H1 (cell line): Measurements from ENCODE around the gene ZNF541. TPM values are rescaled to one million over a fixed set of nuclear protein-coding genes. Genes with fewer than 3 reads are reported as not detected.

Experiments
- CTCF ChIA-PET: fragments of 300-600 bp; sonication (Branson Sonifier 250); formaldehyde crosslinking; loops from one replicate; lab custom pipeline; 2021; ENCODE audit not compliant: partially characterized antibody; lab: Charles Lee
- POLR2A ChIA-PET: fragments of 300-600 bp; sonication (Branson Sonifier 250); formaldehyde crosslinking; loops from one replicate; lab custom pipeline; 2021; ENCODE audit warnings: inconsistent platforms; ENCODE audit not compliant: partially characterized antibody; lab: Charles Lee
- DNase-seq, 2 experiments: peaks; one replicate each; pipeline versions ENCODE4 v3.0.0 to v3.0.0-alpha.2; 2010 to 2022; ENCODE audit warnings: low spot score in 2 of 2, low read depth in 1 of 2, mixed read lengths in 1 of 2
- FAIRE-seq: peaks from 2 replicates; lab custom pipeline; 2011; peaks lifted over from hg19 to GRCh38; lab: Jason Lieb, UNC
- H2AFZ ChIP-seq: 2 replicates; pipeline ENCODE4 v1.8.1; 2012; ENCODE audit warnings: low read length, inconsistent platforms
- H2AK5ac ChIP-seq: 2 replicates; pipeline ENCODE4 v1.6.1; 2013; ENCODE audit warnings: low read depth, low read length
- H2BK120ac ChIP-seq: replicated peaks from 2 replicates; pipeline ENCODE3; 2013; ENCODE audit warnings: low read depth, low read length, inconsistent platforms
- H2BK12ac ChIP-seq: 2 replicates; pipeline ENCODE4 v1.6.1; 2013; ENCODE audit warnings: low read depth, low read length
- H2BK15ac ChIP-seq: 2 replicates; pipeline ENCODE4 v1.6.1; 2013; ENCODE audit warnings: low read length
- H2BK20ac ChIP-seq: 2 replicates; pipeline ENCODE4 v1.6.1; 2013; ENCODE audit warnings: low read length
- H2BK5ac ChIP-seq: 2 replicates; pipeline ENCODE4 v1.6.1; 2013; ENCODE audit warnings: low read depth, low read length
- H3K14ac ChIP-seq: 2 replicates; pipeline ENCODE4 v1.6.1; 2013; ENCODE audit warnings: inconsistent platforms; ENCODE audit not compliant: insufficient read length
- H3K18ac ChIP-seq: 2 replicates; pipeline ENCODE4 v1.6.1; 2013; ENCODE audit warnings: low read length; ENCODE audit errors: extremely low read depth
- H3K23ac ChIP-seq: 2 replicates; pipeline ENCODE4 v1.6.1; 2013; ENCODE audit warnings: inconsistent platforms; ENCODE audit not compliant: insufficient read length
- H3K23me2 ChIP-seq: 2 replicates; pipeline ENCODE4 v1.6.1; 2013; ENCODE audit warnings: low read depth, low read length
- H3K27ac ChIP-seq: 2 replicates; pipeline ENCODE4 v1.6.1; 2011; ENCODE audit warnings: low read depth, low read length, inconsistent platforms
- H3K27me3 ChIP-seq, 4 experiments: replicated peaks in 1 of 4; 1 replicate in 1 of 4; 2 replicates in 3 of 4; pipeline versions ENCODE4 v1.6.1 to v1.8.1; 2011 to 2013; ENCODE audit warnings: low read length in 3 of 4, mild to moderate bottlenecking in 3 of 4, inconsistent platforms in 2 of 4, mixed read lengths in 2 of 4, moderate library complexity in 1 of 4; ENCODE audit not compliant: control insufficient read depth in 3 of 4, insufficient read depth in 3 of 4; ENCODE audit errors: extremely low read depth in 1 of 4
- H3K36me3 ChIP-seq, 4 experiments: 2 replicates each; pipeline versions ENCODE4 v1.6.1 to v1.8.1; 2011 to 2013; ENCODE audit warnings: mild to moderate bottlenecking in 4 of 4, low read length in 3 of 4, moderate library complexity in 2 of 4, control low read depth in 1 of 4, inconsistent platforms in 1 of 4; ENCODE audit not compliant: insufficient read depth in 4 of 4, control insufficient read depth in 2 of 4
- H3K4ac ChIP-seq: replicated peaks from 2 replicates; pipeline ENCODE3; 2013; ENCODE audit warnings: low read length, low read depth, mixed read lengths, inconsistent platforms; ENCODE audit not compliant: insufficient read length
- H3K4me1 ChIP-seq, 4 experiments: replicated peaks in 1 of 4; 1 replicate in 1 of 4; 2 replicates in 3 of 4; pipeline versions ENCODE4 v1.6.1 to v1.8.1; 2011 to 2013; ENCODE audit warnings: low read length in 3 of 4, inconsistent platforms in 2 of 4, mixed read lengths in 1 of 4; ENCODE audit not compliant: insufficient read depth in 4 of 4, control insufficient read depth in 3 of 4
- H3K4me2 ChIP-seq, 2 experiments: 2 replicates each; pipeline versions ENCODE4 v1.6.1 to v1.8.1; 2011 to 2013; ENCODE audit warnings: low read depth in 2 of 2, low read length in 2 of 2, control low read depth in 1 of 2, inconsistent platforms in 1 of 2, mild to moderate bottlenecking in 1 of 2; ENCODE audit not compliant: insufficient read depth in 1 of 2
- H3K4me3 ChIP-seq, 4 experiments: fragments of 200-600, 300-600 bp in 1 of 4; sonication (generic), shearing (Covaris generic), sonication (Bioruptor Twin) in 1 of 4; 2 replicates each; pipeline versions ENCODE4 v1.5.1 to v1.8.1; 2011 to 2016; ENCODE audit warnings: low read length in 4 of 4, low read depth in 3 of 4, control low read depth in 2 of 4, inconsistent platforms in 2 of 4, mild to moderate bottlenecking in 2 of 4, mixed read lengths in 1 of 4, moderate library complexity in 1 of 4; ENCODE audit not compliant: insufficient read depth in 2 of 4; ENCODE audit errors: extremely low read depth in 1 of 4
- H3K56ac ChIP-seq: replicated peaks from 2 replicates; pipeline ENCODE3; 2013; ENCODE audit warnings: low read depth, mild to moderate bottlenecking, mixed read lengths, low read length, inconsistent platforms; ENCODE audit not compliant: insufficient read length
- H3K79me1 ChIP-seq: 2 replicates; pipeline ENCODE4 v1.6.1; 2013; ENCODE audit warnings: low read depth, low read length, control low read depth
- H3K79me2 ChIP-seq, 2 experiments: 2 replicates each; pipeline versions ENCODE4 v1.6.1 to v1.8.1; 2012 to 2013; ENCODE audit warnings: low read length in 2 of 2, mild to moderate bottlenecking in 2 of 2, inconsistent platforms in 1 of 2; ENCODE audit not compliant: insufficient read depth in 2 of 2, control insufficient read depth in 1 of 2
- H3K9ac ChIP-seq, 4 experiments: replicated peaks in 1 of 4; 1 replicate in 1 of 4; 2 replicates in 3 of 4; pipeline versions ENCODE4 v1.6.1 to v1.8.1; 2011 to 2013; ENCODE audit warnings: low read depth in 3 of 4, low read length in 3 of 4, control low read depth in 2 of 4, mild to moderate bottlenecking in 2 of 4, moderate library complexity in 2 of 4, inconsistent platforms in 1 of 4; ENCODE audit errors: extremely low read depth in 1 of 4
- H3K9me3 ChIP-seq, 2 experiments: 2 replicates each; pipeline versions ENCODE4 v1.6.1 to v1.8.1; 2012 to 2013; ENCODE audit warnings: mild to moderate bottlenecking in 2 of 2, moderate library complexity in 2 of 2, control low read depth in 1 of 2, inconsistent platforms in 1 of 2, low read depth in 1 of 2, low read length in 1 of 2, mixed read lengths in 1 of 2; ENCODE audit not compliant: insufficient read depth in 2 of 2
- H4K20me1 ChIP-seq, 2 experiments: replicated peaks in 1 of 2; 2 replicates each; pipeline versions ENCODE3 to v1.8.1; 2011 to 2013; ENCODE audit warnings: inconsistent platforms in 2 of 2, low read length in 2 of 2, mild to moderate bottlenecking in 1 of 2; ENCODE audit not compliant: insufficient read depth in 2 of 2, control insufficient read depth in 1 of 2
- H4K5ac ChIP-seq: 2 replicates; pipeline ENCODE4 v1.6.1; 2013; ENCODE audit warnings: low read length, low read depth, mixed read lengths, inconsistent platforms; ENCODE audit not compliant: insufficient read length
- H4K8ac ChIP-seq: 2 replicates; pipeline ENCODE4 v1.8.0; 2013; ENCODE audit warnings: mild to moderate bottlenecking, moderate library complexity, low read length, inconsistent platforms; ENCODE audit not compliant: insufficient read depth; ENCODE audit errors: extremely low read depth
- H4K91ac ChIP-seq: replicated peaks from 2 replicates; pipeline ENCODE3; 2013; ENCODE audit warnings: low read length, mixed read lengths, inconsistent platforms; ENCODE audit not compliant: insufficient read length
- BCL11A ChIP-seq, 2 experiments: IDR thresholded peaks; one replicate each; pipeline ENCODE4 v1.6.1; 2011; ENCODE audit warnings: low read depth in 2 of 2, low read length in 2 of 2, mild to moderate bottlenecking in 2 of 2
- CEBPB ChIP-seq: IDR thresholded peaks from 2 replicates; pipeline ENCODE4 v1.6.1; 2012; ENCODE audit warnings: low read depth, low read length
- EP300 ChIP-seq, 2 experiments: IDR thresholded peaks; 1 replicate in 1 of 2; 2 replicates in 1 of 2; pipeline ENCODE4 v1.6.1; 2011 to 2012; ENCODE audit warnings: low read depth in 2 of 2, low read length in 2 of 2, mild to moderate bottlenecking in 2 of 2, borderline replicate concordance in 1 of 2, inconsistent platforms in 1 of 2, moderate library complexity in 1 of 2
- GTF2F1 ChIP-seq: IDR thresholded peaks from 2 replicates; pipeline ENCODE4 v1.6.1; 2012; ENCODE audit warnings: low read depth, low read length, improper control_type of control experiment, borderline replicate concordance
- JUN ChIP-seq: IDR thresholded peaks from 2 replicates; pipeline ENCODE4 v1.6.1; 2011; ENCODE audit warnings: low read depth, mild to moderate bottlenecking, improper control_type of control experiment, low read length
- KDM5A ChIP-seq: fragments of 200-600 bp; IDR thresholded peaks from 2 replicates; pipeline ENCODE4 v1.7.1; 2012; ENCODE audit warnings: mild to moderate bottlenecking, low read length, inconsistent platforms, mixed read lengths
- MAX ChIP-seq: IDR thresholded peaks from 2 replicates; pipeline ENCODE4 v1.6.1; 2012; ENCODE audit warnings: inconsistent platforms
- NANOG ChIP-seq: IDR thresholded peaks from 2 replicates; pipeline ENCODE4 v1.6.1; 2011; ENCODE audit warnings: low read length, low read depth, mild to moderate bottlenecking, inconsistent platforms; ENCODE audit not compliant: insufficient read depth, poor library complexity, severe bottlenecking
- RAD21 ChIP-seq, 2 experiments: IDR thresholded peaks in 1 of 2; conservative IDR thresholded peaks in 1 of 2; 2 replicates each; pipeline ENCODE4 v1.6.1; 2011; ENCODE audit warnings: low read depth in 2 of 2, low read length in 2 of 2, improper control_type of control experiment in 1 of 2, inconsistent platforms in 1 of 2, mild to moderate bottlenecking in 1 of 2, moderate library complexity in 1 of 2
- RNF2 ChIP-seq: fragments of 200-900, 300-1000 bp; sonication (generic); IDR thresholded peaks from 2 replicates; pipeline ENCODE4 v1.7.1; 2016; ENCODE audit warnings: borderline replicate concordance, low read depth, mild to moderate bottlenecking, antibody characterized with exemption, low read length; ENCODE audit not compliant: poor library complexity, severe bottlenecking; ENCODE audit errors: missing control alignments
- SUZ12 ChIP-seq: fragments of 200-600 bp; sonication (generic); IDR thresholded peaks from 2 replicates; pipeline ENCODE4 v1.6.1; 2012; ENCODE audit warnings: mild to moderate bottlenecking, inconsistent platforms, low read length, moderate library complexity, mixed read lengths
- TCF12 ChIP-seq: IDR thresholded peaks from 2 replicates; pipeline ENCODE4 v1.6.1; 2011; ENCODE audit warnings: low read depth, mild to moderate bottlenecking, low read length
- WGBS, 2 experiments: shearing (Covaris generic) in 1 of 2; methylation state at CpG; one replicate each; pipeline versions ENCODE4 v1.1.6 to v1.1.7; 2013 to 2015; ENCODE audit warnings: low lambda C conversion rate in 2 of 2, mixed read lengths in 2 of 2, inconsistent platforms in 1 of 2, low coverage in 1 of 2, missing lambda C conversion rate in 1 of 2; ENCODE audit not compliant: insufficient replicate concordance in 2 of 2, insufficient coverage in 1 of 2, insufficient read length in 1 of 2; ENCODE audit errors: extremely low coverage in 1 of 2, missing lambda C conversion rate in 1 of 2; 5-methylcytosine and 5-hydroxymethylcytosine counted together
- polyA plus RNA-seq, 7 experiments: library from polyadenylated mRNA; depleted of rRNA in 3 of 7; stranded (reverse) in 5 of 7; unstranded in 2 of 7; fragments of >200 nt in 5 of 7; fragments of 200-250 nt in 2 of 7; gene quantifications; 1 replicate in 5 of 7; 2 replicates in 1 of 7; 4 replicates in 1 of 7; pipeline versions ENCODE4 v1.2.1 to v1.2.3, GENCODE V29; 2011 to 2013; ENCODE audit warnings: missing spikeins in 2 of 7, mixed read lengths in 2 of 7
- total RNA-seq: library from RNA; stranded (reverse); fragmentation: NEBNext Ultra II Directional; extraction: Animal tissue kit (Norgen Biotek cat#: 25700); gene quantifications from 2 replicates; pipeline ENCODE4 v1.2.1, GENCODE V29; 2021

The ZNF541 gene
- total and polyA plus RNA-seq, 2 of the 8 experiments (the other 6 are each of a cell fraction or from before 2014, with no cell fraction given) = 0.05 TPM; not detected in 1

GRCh38 chr19:47582320-47582909 lies 9.5 kb upstream of the ZNF541 start:
- CTCF ChIA-PET = no interaction called here
- H3K27me3 ChIP-seq = no peaks in the 10 kb centered on the region
- H4K8ac ChIP-seq = no peak overlapping the region
- H4K91ac ChIP-seq = no peak overlapping the region
- no peaks in the 10 kb centered on the region for H3K23me2 ChIP-seq
- H2AK5ac ChIP-seq = no peak overlapping the region
- H3K18ac ChIP-seq = no peak overlapping the region
- no peak overlapping the region for H2BK5ac ChIP-seq
- no peak overlapping the region for H3K27ac ChIP-seq
- H2BK12ac ChIP-seq = no peak overlapping the region
- no peak overlapping the region for H3K56ac ChIP-seq
- H3K9me3 ChIP-seq = peaks cover 2 to 4% of the 10 kb centered on the region in 2 experiments; a peak in 1 of 4 replicates
- 77% methylated on average over 6 of the region's 6 CpGs; no CpG with 5 or more reads in 1 of the 2 experiments for WGBS, 2 experiments
- H2BK120ac ChIP-seq = no peak overlapping the region
- H3K36me3 ChIP-seq = no peaks in the 10 kb centered on the region
- no peak overlapping the region for H3K4me3 ChIP-seq
- FAIRE-seq (no peak), DNase-seq (no peak)
- no peak overlapping the region for H3K4me2 ChIP-seq
- no peaks in the 10 kb centered on the region for H4K20me1 ChIP-seq
- no peak overlapping the region for H3K4ac ChIP-seq
- H3K14ac ChIP-seq = no peak overlapping the region
- H3K4me1 ChIP-seq = no peaks in the 10 kb centered on the region
- no peaks in the 10 kb centered on the region for H3K79me1 ChIP-seq
- no peak overlapping the region for H3K9ac ChIP-seq
- no peak overlapping the region for H2BK15ac ChIP-seq
- H3K79me2 ChIP-seq = no peaks in the 10 kb centered on the region
- no peak overlapping the region for H4K5ac ChIP-seq
- H3K23ac ChIP-seq = no peak overlapping the region
- POLR2A ChIA-PET = interaction anchor here (2.2 kb wide), 1 partner anchor 12 kb away, joined by 7 read pairs; no protein-coding TSS in a partner anchor
- no peak overlapping the region for H2BK20ac ChIP-seq
- H2AFZ ChIP-seq = no peak overlapping the region
- no peak for TF ChIP-seq KDM5A
- no peak for TF ChIP-seq MAX
- TF ChIP-seq SUZ12 = no peak
- TF ChIP-seq GTF2F1 = no peak
- no peak for TF ChIP-seq NANOG
- no peak for TF ChIP-seq JUN
- TF ChIP-seq RNF2 = no peak
- TF ChIP-seq BCL11A (IDR thresholded peaks at IDR 0.05; ENCODE audit: low read depth in 2 of 2, low read length in 2 of 2) = no peak
- no peak for TF ChIP-seq EP300 (IDR thresholded peaks at IDR 0.05; ENCODE audit: borderline replicate concordance in 1 of 2, low read depth in 2 of 2, low read length in 2 of 2)
- TF ChIP-seq RAD21 (IDR thresholded peaks at IDR 0.05 in 1 of 2, conservative IDR thresholded peaks at IDR 0.05 in 1 of 2; ENCODE audit: low read depth in 2 of 2, low read length in 2 of 2) = no peak
- no peak for TF ChIP-seq CEBPB
- no peak for TF ChIP-seq TCF12
